Activated CD8-positive, alpha-beta memory T cell treated with anti-CD3 and anti-CD28 coated beads, Interleukin-2, amount 10 ng/mL, durations not matched to agents 7 days and 5 days (primary cell): ENCODE results near the gene ANO6. TPM values are rescaled to one million over a fixed set of nuclear protein-coding genes. Genes with fewer than 3 reads are reported as not detected.

Source experiments
- ATAC-seq: fragments of 150-1000 bp; cut with Tn5 transposase; one replicate; pipeline ENCODE4 v1.10.0; 2021; ENCODE audit warnings: moderate library complexity
- CTCF ChIA-PET: fragments of 350-600 bp; sonication (Branson Sonifier 250); formaldehyde crosslinking; loops from one replicate; lab custom pipeline; 2021; ENCODE audit warnings: antibody characterized with exemption; lab: Charles Lee
- DNase-seq: peaks from one replicate; pipeline ENCODE4 v3.0.0-alpha.2; 2020
- H3K27ac Mint-ChIP-seq: one replicate; pipeline ENCODE4 v1.8.0; 2021; ENCODE audit warnings: mild to moderate bottlenecking, mixed read lengths
- H3K27me3 Mint-ChIP-seq: one replicate; pipeline ENCODE4 v1.8.0; 2021; ENCODE audit warnings: mixed read lengths
- H3K36me3 Mint-ChIP-seq: one replicate; pipeline ENCODE4 v1.8.0; 2021; ENCODE audit warnings: mild to moderate bottlenecking, mixed read lengths
- H3K4me1 Mint-ChIP-seq: one replicate; pipeline ENCODE4 v1.8.0; 2021; ENCODE audit warnings: mixed read lengths
- H3K4me3 Mint-ChIP-seq: one replicate; pipeline ENCODE4 v1.8.0; 2021; ENCODE audit warnings: mild to moderate bottlenecking, moderate library complexity, mixed read lengths
- H3K9me3 Mint-ChIP-seq: one replicate; pipeline ENCODE4 v1.8.0; 2022; ENCODE audit warnings: low read depth, mixed read lengths
- total RNA-seq, 2 experiments: library from RNA; stranded (reverse); gene quantifications; one replicate each; pipeline ENCODE4 v1.2.3, GENCODE V29; 2021

The ANO6 gene
- total RNA-seq, 2 experiments from 2014 or later: 21.7 to 22.6 TPM

- CTCF ChIA-PET: no interaction called here
- Mint-ChIP-seq H3K4me1 (no peaks in the 10 kb centered on the region), H3K9me3 (no peaks in the 10 kb centered on the region), H3K27me3 (no peaks in the 10 kb centered on the region), H3K36me3 (peaks cover 22% of the 10 kb centered on the region), H3K4me3 (no peak overlapping the region), H3K27ac (no peak overlapping the region)
- DNase-seq (no peak), ATAC-seq (no peak)
Measured at GRCh38 chr12:45432710-45433109, 216.8 kb downstream of the ANO6 start.

- CTCF ChIA-PET: no interaction called here
- DNase-seq: no peak
- no peak overlapping the region for H3K27ac Mint-ChIP-seq
- H3K4me3 Mint-ChIP-seq: no peak overlapping the region
- peaks cover 16% of the 10 kb centered on the region for H3K36me3 Mint-ChIP-seq
- H3K27me3 Mint-ChIP-seq: no peaks in the 10 kb centered on the region
- H3K4me1 Mint-ChIP-seq: no peaks in the 10 kb centered on the region
- no peaks in the 10 kb centered on the region for H3K9me3 Mint-ChIP-seq
- ATAC-seq: no peak
Measured at GRCh38 chr12:45433441-45433868, 217.6 kb downstream of the ANO6 start.

GRCh38 chr12:45434094-45434493, 218.2 kb downstream of the ANO6 start:
- no peak overlapping the region for H3K27ac Mint-ChIP-seq
- H3K9me3 Mint-ChIP-seq: no peaks in the 10 kb centered on the region
- no peak for DNase-seq
- peaks cover 13% of the 10 kb centered on the region for H3K36me3 Mint-ChIP-seq
- no peak overlapping the region for H3K4me3 Mint-ChIP-seq
- no peaks in the 10 kb centered on the region for H3K4me1 Mint-ChIP-seq
- no peak for ATAC-seq
- CTCF ChIA-PET: no interaction called here
- H3K27me3 Mint-ChIP-seq: no peaks in the 10 kb centered on the region

GRCh38 chr12:45435945-45436710, 220.2 kb downstream of the ANO6 start:
- DNase-seq (no peak), ATAC-seq (no peak)
- no peaks in the 10 kb centered on the region for H3K4me1 Mint-ChIP-seq
- no peaks in the 10 kb centered on the region for H3K9me3 Mint-ChIP-seq
- CTCF ChIA-PET: no interaction called here
- peaks cover 6% of the 10 kb centered on the region for H3K36me3 Mint-ChIP-seq
- H3K4me3 Mint-ChIP-seq: no peak overlapping the region
- no peaks in the 10 kb centered on the region for H3K27me3 Mint-ChIP-seq
- no peak overlapping the region for H3K27ac Mint-ChIP-seq

GRCh38 chr12:45439039-45439438, 223.1 kb downstream of the ANO6 start:
- Mint-ChIP-seq H3K36me3 (no peaks in the 10 kb centered on the region), H3K9me3 (peaks cover 6% of the 10 kb centered on the region), H3K27me3 (no peaks in the 10 kb centered on the region), H3K27ac (no peak overlapping the region), H3K4me1 (no peaks in the 10 kb centered on the region), H3K4me3 (no peak overlapping the region)
- no peak for ATAC-seq
- DNase-seq: no peak
- CTCF ChIA-PET: no interaction called here

GRCh38 chr12:45446013-45446412, 230.1 kb downstream of the ANO6 start:
- H3K4me1 Mint-ChIP-seq: no peaks in the 10 kb centered on the region
- DNase-seq: no peak
- H3K36me3 Mint-ChIP-seq: peaks cover 5% of the 10 kb centered on the region
- H3K27ac Mint-ChIP-seq: no peak overlapping the region
- peaks cover 6% of the 10 kb centered on the region for H3K27me3 Mint-ChIP-seq
- CTCF ChIA-PET: no interaction called here
- no peak overlapping the region for H3K4me3 Mint-ChIP-seq
- peaks cover 10% of the 10 kb centered on the region for H3K9me3 Mint-ChIP-seq
- no peak for ATAC-seq

- DNase-seq: no peak
- peaks cover 10% of the 10 kb centered on the region for H3K27me3 Mint-ChIP-seq
- ATAC-seq: no peak
- no peaks in the 10 kb centered on the region for H3K9me3 Mint-ChIP-seq
- H3K4me1 Mint-ChIP-seq: no peaks in the 10 kb centered on the region
- CTCF ChIA-PET: no interaction called here
- H3K4me3 Mint-ChIP-seq: no peak overlapping the region
- H3K27ac Mint-ChIP-seq: no peak overlapping the region
- no peaks in the 10 kb centered on the region for H3K36me3 Mint-ChIP-seq
Measured at GRCh38 chr12:45458238-45458637, 242.3 kb downstream of the ANO6 start.

GRCh38 chr12:45458854-45459807, 243.2 kb downstream of the ANO6 start:
- DNase-seq: no peak
- Mint-ChIP-seq H3K27me3 (peaks cover 13% of the 10 kb centered on the region), H3K9me3 (no peaks in the 10 kb centered on the region), H3K27ac (no peak overlapping the region), H3K36me3 (no peaks in the 10 kb centered on the region), H3K4me1 (no peaks in the 10 kb centered on the region), H3K4me3 (no peak overlapping the region)
- no peak for ATAC-seq
- CTCF ChIA-PET: no interaction called here

GRCh38 chr12:45462506-45462905, 246.6 kb downstream of the ANO6 start:
- CTCF ChIA-PET: no interaction called here

GRCh38 chr12:45464699-45465098, 248.8 kb downstream of the ANO6 start:
- Mint-ChIP-seq H3K36me3 (no peaks in the 10 kb centered on the region), H3K4me1 (peaks cover under 1% of the 10 kb centered on the region), H3K27me3 (peaks cover 13% of the 10 kb centered on the region), H3K4me3 (no peak overlapping the region), H3K27ac (no peak overlapping the region), H3K9me3 (no peaks in the 10 kb centered on the region)
- DNase-seq: no peak
- ATAC-seq: no peak
- CTCF ChIA-PET: no interaction called here

More at GRCh38 chr12:45462506-45462905, 246.6 kb downstream of the ANO6 start:
- H3K4me1 Mint-ChIP-seq: no peaks in the 10 kb centered on the region
- DNase-seq (no peak), ATAC-seq (no peak)
- H3K27ac Mint-ChIP-seq: no peak overlapping the region
- no peak overlapping the region for H3K4me3 Mint-ChIP-seq
- peaks cover 18% of the 10 kb centered on the region for H3K27me3 Mint-ChIP-seq
- H3K9me3 Mint-ChIP-seq: no peaks in the 10 kb centered on the region
- no peaks in the 10 kb centered on the region for H3K36me3 Mint-ChIP-seq

GRCh38 chr12:45468751-45469615, 253.1 kb downstream of the ANO6 start:
- Mint-ChIP-seq H3K36me3 (no peaks in the 10 kb centered on the region), H3K4me3 (no peak overlapping the region), H3K4me1 (peaks cover 6% of the 10 kb centered on the region), H3K27ac (no peak overlapping the region), H3K9me3 (no peaks in the 10 kb centered on the region), H3K27me3 (peaks cover 5% of the 10 kb centered on the region)
- CTCF ChIA-PET: no interaction called here
- no peak for ATAC-seq
- DNase-seq: no peak

GRCh38 chr12:45469902-45470301, 254.0 kb downstream of the ANO6 start:
- no peaks in the 10 kb centered on the region for H3K9me3 Mint-ChIP-seq
- no peak overlapping the region for H3K27ac Mint-ChIP-seq
- ATAC-seq (no peak), DNase-seq (no peak)
- H3K27me3 Mint-ChIP-seq: peaks cover 2% of the 10 kb centered on the region
- no peak overlapping the region for H3K4me3 Mint-ChIP-seq
- H3K4me1 Mint-ChIP-seq: peaks cover 6% of the 10 kb centered on the region
- CTCF ChIA-PET: no interaction called here
- H3K36me3 Mint-ChIP-seq: no peaks in the 10 kb centered on the region

GRCh38 chr12:45473636-45474035, 257.7 kb downstream of the ANO6 start:
- H3K9me3 Mint-ChIP-seq: peaks cover 2% of the 10 kb centered on the region
- peaks cover 5% of the 10 kb centered on the region for H3K27me3 Mint-ChIP-seq
- CTCF ChIA-PET: no interaction called here
- H3K4me3 Mint-ChIP-seq: no peak overlapping the region
- H3K27ac Mint-ChIP-seq: no peak overlapping the region
- DNase-seq: no peak
- ATAC-seq: no peak
- peaks cover 6% of the 10 kb centered on the region for H3K4me1 Mint-ChIP-seq
- H3K36me3 Mint-ChIP-seq: no peaks in the 10 kb centered on the region
